Erythroblast (primary cell): ENCODE data around the gene ATP11B.

Experiments used
- GATA1 ChIP-seq: IDR thresholded peaks from 2 replicates; pipeline ENCODE4 v1.6.1; 2011; ENCODE audit warnings: low read depth, mild to moderate bottlenecking, control low read depth, low read length, moderate library complexity
- POLR2A ChIP-seq: IDR thresholded peaks from 2 replicates; pipeline ENCODE4 v1.6.1; 2011; ENCODE audit warnings: mild to moderate bottlenecking, low read length

- no peak for TF ChIP-seq POLR2A
- TF ChIP-seq GATA1: no peak
Observed at GRCh38 chr3:182746959-182747358, 46.3 kb upstream of the ATP11B start.
